Osteoblast (primary cell): ENCODE measurements around the gene VIT. TPM values are rescaled to one million over a fixed set of nuclear protein-coding genes. Genes with fewer than 3 reads are reported as not detected.

ENCODE experiments used
- DNase-seq: peaks from one replicate; pipeline ENCODE4 v3.0.0; 2011; ENCODE audit warnings: low spot score, mixed read lengths; ENCODE audit not compliant: insufficient read length; ENCODE audit errors: missing footprints
- H2AFZ ChIP-seq: 2 replicates; pipeline ENCODE4 v1.6.0; 2011; ENCODE audit warnings: mild to moderate bottlenecking, low read length
- H3K27ac ChIP-seq: 2 replicates; pipeline ENCODE4 v1.5.1; 2011; ENCODE audit warnings: mild to moderate bottlenecking, low read depth, low read length, moderate library complexity
- H3K27me3 ChIP-seq: 2 replicates; pipeline ENCODE4 v1.6.0; 2012; ENCODE audit warnings: mild to moderate bottlenecking, control low read depth, inconsistent platforms, low read length, moderate library complexity; ENCODE audit not compliant: insufficient read depth
- H3K36me3 ChIP-seq: 2 replicates; pipeline ENCODE4 v1.5.1; 2011; ENCODE audit warnings: mild to moderate bottlenecking, low read length, control low read depth, moderate library complexity; ENCODE audit not compliant: insufficient read depth
- H3K4me1 ChIP-seq: 2 replicates; pipeline ENCODE4 v1.5.1; 2011; ENCODE audit warnings: mild to moderate bottlenecking, low read length, control low read depth, moderate library complexity; ENCODE audit not compliant: insufficient read depth
- H3K4me2 ChIP-seq: 2 replicates; pipeline ENCODE4 v1.6.0; 2011; ENCODE audit warnings: mild to moderate bottlenecking, low read length; ENCODE audit not compliant: insufficient read depth
- H3K4me3 ChIP-seq: fragments of 200-600 bp; sonication (generic); 3 replicates; pipeline ENCODE4 v1.5.1; 2012; ENCODE audit warnings: mild to moderate bottlenecking, low read length, inconsistent platforms; ENCODE audit not compliant: insufficient read depth
- H3K79me2 ChIP-seq: 2 replicates; pipeline ENCODE4 v1.6.0; 2012; ENCODE audit warnings: mild to moderate bottlenecking, low read length, control low read depth, inconsistent platforms; ENCODE audit not compliant: insufficient read depth
- H3K9me3 ChIP-seq: 2 replicates; pipeline ENCODE4 v1.5.1; 2011; ENCODE audit warnings: low read depth, low read length, control low read depth
- H4K20me1 ChIP-seq: 2 replicates; pipeline ENCODE4 v1.6.0; 2012; ENCODE audit warnings: mild to moderate bottlenecking, low read length, control low read depth; ENCODE audit not compliant: insufficient read depth
- total RNA-seq: library from RNA; depleted of rRNA; stranded (reverse); fragments of >200 nt; gene quantifications from 2 replicates; pipeline ENCODE4 v1.2.3, GENCODE V29; 2012
- TF ChIP-seq, protein P1 (sequence below): IDR thresholded peaks from 2 replicates; pipeline ENCODE4 v1.5.1; 2011; ENCODE audit warnings: mild to moderate bottlenecking, low read depth, low read length, moderate library complexity; ENCODE audit errors: extremely low read depth

Gene VIT
- total RNA-seq, 1 donor, result 31.1 TPM

DNA sequence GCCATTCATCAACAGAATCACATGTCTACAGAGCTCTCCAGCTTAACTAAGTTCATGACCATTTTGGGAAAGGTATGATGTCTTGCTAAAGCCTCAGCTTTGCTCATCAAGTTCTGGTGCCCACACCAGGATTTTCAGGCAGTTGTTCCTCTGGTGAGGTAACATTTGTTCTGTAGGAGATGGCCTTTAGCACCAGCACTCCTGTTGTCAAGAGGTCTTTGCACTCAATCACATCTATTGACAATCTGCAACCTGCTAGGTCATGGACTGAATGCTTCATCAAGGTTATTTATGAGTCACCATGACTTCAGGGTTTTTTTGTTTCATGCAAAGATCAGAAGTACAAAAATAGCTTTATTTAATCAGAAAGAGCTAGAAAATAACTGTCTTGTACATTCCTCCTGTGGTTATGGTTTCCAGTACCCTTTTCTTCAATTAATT, 36.6 kb upstream of the VIT start:
- Histone ChIP-seq H4K20me1 (no peaks in the 10 kb centered on the region), H3K36me3 (no peaks in the 10 kb centered on the region), H3K9me3 (no peaks in the 10 kb centered on the region), H3K79me2 (no peaks in the 10 kb centered on the region), H3K4me2 (no peak overlapping the region), H3K27me3 (no peaks in the 10 kb centered on the region), H3K4me1 (peaks cover 30% of the 10 kb centered on the region), H3K27ac (peak overlapping the region; percentile 40), H3K4me3 (no peak overlapping the region), H2AFZ (peak overlapping the region; percentile 8)
- TF ChIP-seq, protein P1, sequence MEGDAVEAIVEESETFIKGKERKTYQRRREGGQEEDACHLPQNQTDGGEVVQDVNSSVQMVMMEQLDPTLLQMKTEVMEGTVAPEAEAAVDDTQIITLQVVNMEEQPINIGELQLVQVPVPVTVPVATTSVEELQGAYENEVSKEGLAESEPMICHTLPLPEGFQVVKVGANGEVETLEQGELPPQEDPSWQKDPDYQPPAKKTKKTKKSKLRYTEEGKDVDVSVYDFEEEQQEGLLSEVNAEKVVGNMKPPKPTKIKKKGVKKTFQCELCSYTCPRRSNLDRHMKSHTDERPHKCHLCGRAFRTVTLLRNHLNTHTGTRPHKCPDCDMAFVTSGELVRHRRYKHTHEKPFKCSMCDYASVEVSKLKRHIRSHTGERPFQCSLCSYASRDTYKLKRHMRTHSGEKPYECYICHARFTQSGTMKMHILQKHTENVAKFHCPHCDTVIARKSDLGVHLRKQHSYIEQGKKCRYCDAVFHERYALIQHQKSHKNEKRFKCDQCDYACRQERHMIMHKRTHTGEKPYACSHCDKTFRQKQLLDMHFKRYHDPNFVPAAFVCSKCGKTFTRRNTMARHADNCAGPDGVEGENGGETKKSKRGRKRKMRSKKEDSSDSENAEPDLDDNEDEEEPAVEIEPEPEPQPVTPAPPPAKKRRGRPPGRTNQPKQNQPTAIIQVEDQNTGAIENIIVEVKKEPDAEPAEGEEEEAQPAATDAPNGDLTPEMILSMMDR, result no peak
- DNase-seq, result no peak

DNA sequence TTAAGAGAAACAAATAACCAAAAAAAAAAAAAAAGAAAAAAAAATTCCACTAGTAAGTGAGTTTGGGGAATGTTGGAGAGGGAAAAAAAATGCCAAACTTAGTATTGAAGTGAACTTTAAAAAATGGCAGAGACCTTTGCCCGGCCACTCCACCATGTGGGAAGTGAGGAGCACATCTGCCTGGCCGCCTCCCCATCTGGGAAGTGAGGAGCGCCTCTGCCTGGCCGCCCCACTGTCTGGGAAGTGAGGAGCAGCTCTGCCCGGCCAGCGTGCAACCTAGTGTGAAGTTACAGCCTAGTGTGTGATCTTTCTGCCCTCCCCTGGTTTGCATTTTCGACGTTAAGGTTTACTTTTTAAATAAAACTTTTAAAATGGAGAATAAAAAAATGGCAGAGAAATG, 33.9 kb upstream of the VIT start:
- Histone ChIP-seq H3K27ac (no peak overlapping the region), H3K9me3 (no peaks in the 10 kb centered on the region), H3K79me2 (no peaks in the 10 kb centered on the region), H2AFZ (no peak overlapping the region), H3K4me1 (peaks cover 18% of the 10 kb centered on the region), H3K27me3 (no peaks in the 10 kb centered on the region), H3K4me2 (no peak overlapping the region), H3K36me3 (no peaks in the 10 kb centered on the region), H4K20me1 (no peaks in the 10 kb centered on the region), H3K4me3 (no peak overlapping the region)
- DNase-seq, result no peak
- TF ChIP-seq, protein P1, result no peak

DNA sequence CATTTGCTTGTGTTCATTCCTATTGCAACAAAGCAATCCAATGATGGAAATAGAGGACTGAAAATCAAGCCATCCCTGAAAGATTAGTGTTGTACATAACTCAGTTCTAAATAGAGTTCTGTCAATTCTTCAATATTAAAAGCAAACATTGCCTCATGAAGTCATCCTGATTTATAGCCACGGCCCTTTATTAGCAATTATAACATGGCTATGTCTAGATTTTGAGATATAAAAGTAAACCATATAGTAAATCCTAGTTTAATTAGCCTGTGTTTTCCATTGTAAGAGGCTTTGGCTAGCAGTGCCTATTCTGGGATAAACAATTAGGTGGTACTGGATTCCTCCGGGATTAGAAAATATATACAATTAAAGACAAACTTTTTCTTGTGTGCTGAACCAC, 33.2 kb upstream of the VIT start:
- no peak for DNase-seq
- peaks cover 18% of the 10 kb centered on the region for H3K4me1 ChIP-seq
- no peak overlapping the region for H3K4me3 ChIP-seq
- peak overlapping the region; percentile 24 for H2AFZ ChIP-seq
- no peak overlapping the region for H3K4me2 ChIP-seq
- H3K9me3 ChIP-seq, result no peaks in the 10 kb centered on the region
- no peak overlapping the region for H3K27ac ChIP-seq
- TF ChIP-seq, protein P1, result no peak
- H3K36me3 ChIP-seq, result no peaks in the 10 kb centered on the region
- H3K79me2 ChIP-seq, result no peaks in the 10 kb centered on the region
- no peaks in the 10 kb centered on the region for H3K27me3 ChIP-seq
- no peaks in the 10 kb centered on the region for H4K20me1 ChIP-seq

DNA sequence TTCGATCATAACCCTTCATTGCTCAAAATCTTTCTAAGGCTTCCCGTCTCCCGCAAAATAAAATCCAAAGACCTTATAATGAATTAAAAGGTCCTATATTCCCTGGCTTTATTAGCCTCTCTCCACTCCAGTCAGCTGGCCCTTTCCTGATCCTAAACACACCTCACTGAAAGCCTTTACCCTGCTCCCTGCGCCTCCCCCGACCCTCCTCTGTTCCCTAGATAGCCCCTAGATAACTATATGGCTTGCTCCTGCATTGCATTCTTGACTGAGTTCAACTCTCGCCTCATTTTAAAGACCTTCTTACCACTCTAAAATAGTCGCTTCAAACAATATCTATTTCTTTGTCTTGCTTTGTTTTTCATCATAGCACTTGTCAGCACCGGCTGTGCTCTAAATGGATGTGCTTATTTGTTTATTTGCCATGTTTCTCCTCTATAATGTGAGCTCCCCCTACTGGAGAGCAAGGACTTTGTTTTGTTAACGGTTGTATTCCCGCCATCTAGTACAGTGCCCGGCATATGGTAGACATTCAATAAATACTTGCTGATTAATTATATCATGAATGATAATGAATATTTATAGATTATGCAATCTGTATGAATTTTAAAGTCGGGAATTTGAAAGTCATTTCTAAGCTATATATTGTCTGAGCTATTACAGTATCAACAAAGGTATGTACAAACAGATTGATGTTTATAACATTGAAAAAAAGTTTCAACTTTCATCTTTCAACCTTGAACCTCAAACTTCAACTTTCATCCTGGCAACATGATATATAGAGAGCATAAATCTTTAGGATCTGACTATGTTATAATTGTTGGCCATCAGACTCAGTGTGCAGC, 32.4 kb upstream of the VIT start:
- Histone ChIP-seq H3K4me3 (no peak overlapping the region), H3K27me3 (no peaks in the 10 kb centered on the region), H2AFZ (peak overlapping the region; percentile 59), H3K27ac (peak overlapping the region; percentile 22), H3K9me3 (no peaks in the 10 kb centered on the region), H3K4me2 (peak overlapping the region; percentile 63), H3K36me3 (no peaks in the 10 kb centered on the region), H3K79me2 (no peaks in the 10 kb centered on the region), H3K4me1 (peaks cover 18% of the 10 kb centered on the region), H4K20me1 (no peaks in the 10 kb centered on the region)
- peak; percentile 65 for DNase-seq
- TF ChIP-seq, protein P1, result peak; percentile 84
